IMR-90 (cell line): ENCODE data around the gene CMBL. TPM values are rescaled to one million over a fixed set of nuclear protein-coding genes. Genes with fewer than 3 reads are reported as not detected.
A peak's percentile ranks its signal among the peaks of the same experiment; 100 is the strongest.

ENCODE experiments used
- ATAC-seq: fragments of 200-7000 bp; cut with Tn5 transposase; 2 replicates; pipeline ENCODE4 v1.9.1; 2020; ENCODE audit warnings: low read depth, mild to moderate bottlenecking, moderate library complexity
- Bru-seq: library from RNA; stranded (reverse); fragments of 400-500 nt; gene quantifications from one replicate; lab custom pipeline; 2021; lab: Mats Ljungman, UMichigan
- BruChase-seq, 2 experiments: library from RNA; stranded (reverse); fragments of 400-500 nt; gene quantifications; one replicate each; lab custom pipeline; 2021; lab: Mats Ljungman, UMichigan
- BruUV-seq: library from RNA; stranded (reverse); fragments of 400-500 nt; replicated peaks from 2 replicates; lab custom pipeline; 2021; lab: Mats Ljungman, UMichigan
- CTCF ChIA-PET: fragments of 300-600 bp; formaldehyde crosslinking; extraction: SDS; loops from one replicate; lab custom pipeline; 2021; ENCODE audit warnings: antibody characterized with exemption; lab: Yijun Ruan, JAX
- POLR2A ChIA-PET: fragments of 300-600 bp; sonication (Branson Sonifier 250); formaldehyde crosslinking; loops from one replicate; lab custom pipeline; 2022; ENCODE audit warnings: antibody characterized with exemption; ENCODE audit not compliant: unreplicated experiment; lab: Charles Lee
- DNase-seq: peaks from one replicate; pipeline ENCODE4 v3.0.0; 2013
- H2AFZ ChIP-seq: replicated peaks from 2 replicates; pipeline ENCODE3; 2013; ENCODE audit warnings: low read length, mild to moderate bottlenecking; ENCODE audit not compliant: poor library complexity
- H2AK5ac ChIP-seq: 2 replicates; pipeline ENCODE4 v1.6.1; 2013; ENCODE audit warnings: low read depth, low read length, inconsistent platforms
- H2AK9ac ChIP-seq: replicated peaks from 2 replicates; pipeline ENCODE3; 2013; ENCODE audit warnings: mild to moderate bottlenecking, low read depth, low read length, moderate library complexity; ENCODE audit not compliant: poor library complexity
- H2BK120ac ChIP-seq: 2 replicates; pipeline ENCODE4 v1.6.1; 2013; ENCODE audit warnings: low read depth, low read length, inconsistent platforms
- H2BK15ac ChIP-seq: 3 replicates; pipeline ENCODE4 v1.6.1; 2013; ENCODE audit warnings: low read depth, low read length, inconsistent platforms
- H2BK20ac ChIP-seq: 2 replicates; pipeline ENCODE4 v1.6.1; 2013; ENCODE audit warnings: low read depth, mild to moderate bottlenecking, inconsistent platforms, low read length, moderate library complexity
- H2BK5ac ChIP-seq: 2 replicates; pipeline ENCODE4 v1.6.1; 2013; ENCODE audit warnings: mild to moderate bottlenecking, low read depth, low read length, inconsistent platforms; ENCODE audit not compliant: poor library complexity, severe bottlenecking
- H3K14ac ChIP-seq: replicated peaks from 2 replicates; pipeline ENCODE4 v1.6.1; 2013; ENCODE audit warnings: low read depth, low read length, inconsistent platforms
- H3K18ac ChIP-seq: 2 replicates; pipeline ENCODE4 v1.6.1; 2013; ENCODE audit warnings: low read depth, low read length, control low read depth
- H3K23ac ChIP-seq: 2 replicates; pipeline ENCODE4 v1.6.1; 2013; ENCODE audit warnings: low read depth, low read length, inconsistent platforms
- H3K27ac ChIP-seq: 2 replicates; pipeline ENCODE4 v1.5.1; 2013; ENCODE audit warnings: mild to moderate bottlenecking, control low read depth, low read length; ENCODE audit not compliant: insufficient read depth
- H3K27me3 ChIP-seq: 2 replicates; pipeline ENCODE4 v1.6.1; 2013; ENCODE audit warnings: low read length; ENCODE audit not compliant: control insufficient read depth, insufficient read depth
- H3K36me3 ChIP-seq: 2 replicates; pipeline ENCODE4 v1.6.1; 2013; ENCODE audit warnings: low read length, mixed read lengths; ENCODE audit not compliant: control insufficient read depth, insufficient read depth
- H3K4ac ChIP-seq: 2 replicates; pipeline ENCODE4 v1.6.1; 2013; ENCODE audit warnings: low read depth, low read length, inconsistent platforms
- H3K4me1 ChIP-seq: 2 replicates; pipeline ENCODE4 v1.6.1; 2013; ENCODE audit warnings: low read length, mixed read lengths; ENCODE audit not compliant: control insufficient read depth, insufficient read depth
- H3K4me2 ChIP-seq: 2 replicates; pipeline ENCODE4 v1.6.1; 2013; ENCODE audit warnings: low read depth, mild to moderate bottlenecking, control low read depth, low read length, moderate library complexity
- H3K4me3 ChIP-seq: 2 replicates; pipeline ENCODE4 v1.5.1; 2013; ENCODE audit warnings: low read depth, mild to moderate bottlenecking, control low read depth, low read length, moderate library complexity; ENCODE audit not compliant: insufficient read depth
- H3K56ac ChIP-seq: 2 replicates; pipeline ENCODE4 v1.6.1; 2013; ENCODE audit warnings: low read length, inconsistent platforms; ENCODE audit not compliant: insufficient read depth; ENCODE audit errors: extremely low read depth
- H3K79me1 ChIP-seq, 2 experiments: 2 replicates each; pipeline ENCODE4 v1.6.1; 2013; ENCODE audit warnings: low read length in 2 of 2, inconsistent platforms in 1 of 2, low read depth in 1 of 2
- H3K9ac ChIP-seq: 2 replicates; pipeline ENCODE4 v1.6.1; 2013; ENCODE audit warnings: low read depth, low read length, control low read depth
- H3K9me1 ChIP-seq: 2 replicates; pipeline ENCODE4 v1.6.1; 2013; ENCODE audit warnings: low read length, inconsistent platforms; ENCODE audit not compliant: insufficient read depth
- H3K9me3 ChIP-seq: 2 replicates; pipeline ENCODE4 v1.6.1; 2013; ENCODE audit warnings: low read length; ENCODE audit not compliant: control insufficient read depth, insufficient read depth
- H4K20me1 ChIP-seq: 2 replicates; pipeline ENCODE4 v1.6.1; 2013; ENCODE audit warnings: low read length, inconsistent platforms; ENCODE audit not compliant: insufficient read depth
- H4K5ac ChIP-seq: 2 replicates; pipeline ENCODE4 v1.6.1; 2013; ENCODE audit warnings: mild to moderate bottlenecking, low read depth, low read length, control low read depth
- H4K8ac ChIP-seq, 2 experiments: 2 replicates each; pipeline ENCODE4 v1.6.1; 2013; ENCODE audit warnings: low read depth in 2 of 2, low read length in 2 of 2, control low read depth in 1 of 2, inconsistent platforms in 1 of 2
- H4K91ac ChIP-seq: 2 replicates; pipeline ENCODE4 v1.6.1; 2013; ENCODE audit warnings: low read depth, low read length, inconsistent platforms; ENCODE audit not compliant: insufficient read depth
- CHD1 ChIP-seq: IDR thresholded peaks from 2 replicates; pipeline ENCODE4 v1.6.1; 2012; ENCODE audit warnings: low read depth, low read length, improper control_type of control experiment
- MAZ ChIP-seq: IDR thresholded peaks from 2 replicates; pipeline ENCODE4 v1.6.1; 2012; ENCODE audit warnings: low read depth, mild to moderate bottlenecking, low read length, improper control_type of control experiment, moderate library complexity, borderline replicate concordance
- MXI1 ChIP-seq: IDR thresholded peaks from 2 replicates; pipeline ENCODE4 v1.6.1; 2012; ENCODE audit warnings: low read depth, mild to moderate bottlenecking, low read length, moderate library complexity, borderline replicate concordance
- NFE2L2 ChIP-seq: fragments of 150-350 bp; IDR thresholded peaks from 2 replicates; pipeline ENCODE4 v1.6.1; 2016; ENCODE audit warnings: low read depth, mild to moderate bottlenecking, low read length
- RCOR1 ChIP-seq: IDR thresholded peaks from 2 replicates; pipeline ENCODE4 v1.6.1; 2012; ENCODE audit warnings: mild to moderate bottlenecking, low read length, improper control_type of control experiment; ENCODE audit not compliant: insufficient replicate concordance
- SMC3 ChIP-seq: fragments of 150-350 bp; IDR thresholded peaks from 2 replicates; pipeline ENCODE4 v1.6.1; 2016; ENCODE audit warnings: low read depth, mild to moderate bottlenecking, antibody characterized with exemption, low read length, moderate library complexity
- WGBS, 2 experiments: methylation state at CpG; one replicate each; pipeline versions ENCODE4 v1.1.5 to v1.1.7; 2013; ENCODE audit warnings: missing lambda C conversion rate in 2 of 2; ENCODE audit not compliant: insufficient read length in 1 of 2; ENCODE audit errors: extremely low coverage in 2 of 2; 5-methylcytosine and 5-hydroxymethylcytosine counted together
- dilution Hi-C: fragments of 300-500 bp; cut with HindIII; formaldehyde crosslinking; loops from one replicate; pipeline ENCODE4 v1.14.3; 2018; ENCODE audit warnings: low sequenced_read_pairs; ENCODE audit not compliant: unreplicated experiment
- in situ Hi-C: fragments of 300-500 bp; cut with MboI; formaldehyde crosslinking; loops from 3 replicates; pipeline ENCODE4 v1.14.3; 2019; ENCODE audit warnings: low sequenced_read_pairs, inconsistent platforms, mixed read lengths
- intact Hi-C: fragments of 100-400 bp; cut with micrococcal nuclease; formaldehyde crosslinking; loops from 2 replicates; pipeline ENCODE4 v1.10.0; 2022
- long read RNA-seq: library from polyadenylated mRNA; unstranded; transcript quantifications from one replicate; pipeline ENCODE4 v2.0.0, GENCODE V29; 2021; ENCODE audit not compliant: unreplicated experiment
- polyA plus RNA-seq, 3 experiments: library from polyadenylated mRNA; depleted of rRNA; stranded (reverse); fragments of >200 nt; gene quantifications; 2 replicates each; pipeline ENCODE4 v1.2.3, GENCODE V29; 2012; ENCODE audit warnings: low replicate concordance in 1 of 3
- total RNA-seq: library from RNA; depleted of rRNA; stranded (reverse); fragments of >200 nt; gene quantifications from 2 replicates; pipeline ENCODE4 v1.2.3, GENCODE V29; 2012; rRNA removed
- TF ChIP-seq, protein P1 (sequence below): fragments of 150-350 bp; IDR thresholded peaks from 2 replicates; pipeline ENCODE4 v1.6.1; 2016; ENCODE audit warnings: low read depth, mild to moderate bottlenecking, low read length, moderate library complexity, borderline replicate concordance

The CMBL gene
- total RNA-seq (5.0 and 5.8 TPM in 2 replicates), polyA plus RNA-seq (2012; rRNA removed) (25.9 and 26.3 TPM in 2 replicates), Bru-seq, nascent RNA (percentile 50 among the genes with signal in this experiment), BruChase-seq, experiment 1, labeled RNA remaining after a 6-hour chase (percentile 60 among the genes with signal in this experiment), BruChase-seq, experiment 2, labeled RNA remaining after a 2-hour chase (percentile 56 among the genes with signal in this experiment)
- polyA plus RNA-seq (2012; cell fraction: cytosol; rRNA removed), result 7.6 and 31.9 TPM in 2 replicates
- 6.3 and 8.1 TPM in 2 replicates for polyA plus RNA-seq (2012; cell fraction: nucleus; rRNA removed; ENCODE audit: low replicate concordance)
- long read RNA-seq, transcript CMBL-201 (6 exons, 2,335 nt), result major isoform, 21 of 34 reads
- long read RNA-seq, partial matches to known transcripts, result 4 of 34 reads
- long read RNA-seq, other reads (novel, unspliced or antisense), result 9 of 34 reads

DNA sequence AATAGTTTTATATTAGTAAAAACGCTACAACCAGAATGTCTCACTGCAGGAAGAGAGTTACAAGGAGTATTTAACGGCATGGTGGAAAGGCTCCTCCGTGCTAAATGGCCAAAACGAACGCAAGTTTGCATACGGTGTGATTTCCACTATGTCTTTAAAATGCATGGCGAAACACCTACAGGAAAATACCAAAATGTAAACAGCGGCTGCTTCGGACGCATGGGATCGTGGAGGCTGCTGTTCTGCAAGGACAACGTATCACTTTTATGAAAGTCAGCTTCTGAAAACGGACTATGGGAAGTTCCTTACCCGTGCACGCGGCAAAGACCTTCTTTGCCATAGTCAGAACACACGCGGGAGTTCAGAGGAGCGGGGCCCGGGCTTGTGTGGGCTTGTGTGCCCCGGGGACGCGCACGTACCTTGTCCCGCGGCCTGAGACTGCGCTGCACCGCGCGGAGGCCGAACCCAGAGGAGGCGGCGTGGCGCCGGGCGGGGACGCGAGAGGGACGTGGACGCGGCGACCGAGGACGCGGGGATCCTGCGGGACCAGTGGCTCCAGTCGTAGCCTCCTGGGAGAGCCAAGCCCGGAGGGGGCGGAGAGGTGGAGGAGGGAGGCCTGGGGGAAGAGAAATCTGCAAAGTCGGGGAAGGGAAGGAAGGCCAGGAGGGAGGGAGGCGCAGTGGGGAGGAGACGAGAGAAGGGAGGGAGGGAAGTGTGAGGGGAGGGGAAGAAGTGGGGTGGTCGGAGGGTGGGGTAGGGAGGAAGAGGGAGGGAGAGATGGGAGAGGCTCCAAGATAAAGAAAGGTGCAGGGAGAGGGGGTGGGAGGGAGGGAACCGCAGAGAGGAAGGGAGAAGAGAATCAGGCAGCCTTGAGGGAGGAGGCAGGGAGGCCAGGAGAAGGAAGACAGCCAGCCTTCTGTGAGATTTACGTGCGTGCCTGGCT lies at the start of gene CMBL:
Gene CMBL, minus strand, starts transcription at position 697 of the 943 bp plus-strand sequence. CDS start 17,140 bp downstream, outside the sequence.
- H3K27me3 ChIP-seq, result no peaks in the 10 kb centered on the region
- peak within 1 kb of the TSS; percentile 67 for H2BK5ac ChIP-seq

More for the DNA sequence above, at the start of gene CMBL:
- peak within 1 kb of the TSS; percentile 87 for H3K23ac ChIP-seq
- peaks cover 8% of the 10 kb centered on the region for H3K4me1 ChIP-seq
- H3K4ac ChIP-seq, result peak within 1 kb of the TSS; percentile 49
- 0 out of 2 replicates have a peak, but pooled peaks cover 5% of the 10 kb centered on the region for H3K9me1 ChIP-seq
- POLR2A ChIA-PET, result no interaction called here
- H3K9ac ChIP-seq, result peak within 1 kb of the TSS; percentile 90
- peak within 1 kb of the TSS; percentile 96 for H3K4me2 ChIP-seq
- peak within 1 kb of the TSS; percentile 57 for H3K14ac ChIP-seq
- peak within 1 kb of the TSS; percentile 84 for H3K18ac ChIP-seq
- H3K9me3 ChIP-seq, result no peaks in the 10 kb centered on the region
- ATAC-seq (peak; percentile 92), DNase-seq (peak; percentile 48)
- 2% methylated on average over 26 of the region's 56 CpGs; no CpG with 5 or more reads in 1 of the 2 experiments for WGBS, 2 experiments
- peak within 1 kb of the TSS; percentile 68 to 69; a peak in 3 of 4 replicates for H4K8ac ChIP-seq
- in situ Hi-C loops (no loop called here), dilution Hi-C loops (no loop called here), intact Hi-C loops (loop anchor here (1.0 kb wide), 1 partner anchor 43 kb away; no protein-coding TSS in a partner anchor)
- H2BK20ac ChIP-seq, result peak within 1 kb of the TSS; percentile 62; the same call in 1 of the 2 replicates
- peak within 1 kb of the TSS; percentile 82 for H3K4me3 ChIP-seq
- peak within 1 kb of the TSS; percentile 73 for H4K5ac ChIP-seq
- H2AK9ac ChIP-seq, result peak within 1 kb of the TSS; percentile 77
- CTCF ChIA-PET, result no interaction called here
- BruUV-seq, result no TSS peak
- H3K56ac ChIP-seq, result peak within 1 kb of the TSS; percentile 58
- peak; percentile 18; the same call in 1 of the 2 replicates for TF ChIP-seq MXI1
- TF ChIP-seq RCOR1, result no peak
- TF ChIP-seq, protein P1, sequence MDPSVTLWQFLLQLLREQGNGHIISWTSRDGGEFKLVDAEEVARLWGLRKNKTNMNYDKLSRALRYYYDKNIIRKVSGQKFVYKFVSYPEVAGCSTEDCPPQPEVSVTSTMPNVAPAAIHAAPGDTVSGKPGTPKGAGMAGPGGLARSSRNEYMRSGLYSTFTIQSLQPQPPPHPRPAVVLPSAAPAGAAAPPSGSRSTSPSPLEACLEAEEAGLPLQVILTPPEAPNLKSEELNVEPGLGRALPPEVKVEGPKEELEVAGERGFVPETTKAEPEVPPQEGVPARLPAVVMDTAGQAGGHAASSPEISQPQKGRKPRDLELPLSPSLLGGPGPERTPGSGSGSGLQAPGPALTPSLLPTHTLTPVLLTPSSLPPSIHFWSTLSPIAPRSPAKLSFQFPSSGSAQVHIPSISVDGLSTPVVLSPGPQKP, result no peak
- TF ChIP-seq MAZ, result peak; percentile 57; the same call in 1 of the 2 replicates
- TF ChIP-seq CHD1, result no peak
- TF ChIP-seq NFE2L2, result no peak
- TF ChIP-seq SMC3, result no peak
- peak within 1 kb of the TSS; percentile 83 for H4K91ac ChIP-seq
- H3K36me3 ChIP-seq, result peaks cover 2% of the 10 kb centered on the region; the same call in 1 of the 2 replicates
- peaks cover 0 to 15% of the 10 kb centered on the region in 2 experiments; a peak in 1 of 4 replicates for H3K79me1 ChIP-seq
- H2BK120ac ChIP-seq, result peak within 1 kb of the TSS; percentile 88
- peak within 1 kb of the TSS; percentile 7; the same call in 2 of the 3 replicates for H2BK15ac ChIP-seq
- H3K27ac ChIP-seq, result peak within 1 kb of the TSS; percentile 90
- no peaks in the 10 kb centered on the region for H4K20me1 ChIP-seq
- peak within 1 kb of the TSS; percentile 18; the same call in 1 of the 2 replicates for H2AK5ac ChIP-seq
- H2AFZ ChIP-seq, result peak within 1 kb of the TSS; percentile 99
